Skin epidermis (tissue), 12 donors: ENCODE results near the gene OPN1SW.

Source experiments
- H3K27ac ChIP-seq, 21 experiments: fragments of 200-600 bp; sonication (generic) in 11 of 21; one replicate each; pipeline ENCODE4 v1.5.0; 2020; ENCODE audit warnings: mild to moderate bottlenecking in 3 of 21, inconsistent platforms in 2 of 21, moderate library complexity in 2 of 21
- H3K4me3 ChIP-seq, 7 experiments: fragments of 200-600 bp; sonication (generic) in 2 of 7; one replicate each; pipeline ENCODE4 v1.5.0; 2020; ENCODE audit warnings: inconsistent platforms in 2 of 7, mild to moderate bottlenecking in 2 of 7, moderate library complexity in 1 of 7

OPN1SW gene

DNA sequence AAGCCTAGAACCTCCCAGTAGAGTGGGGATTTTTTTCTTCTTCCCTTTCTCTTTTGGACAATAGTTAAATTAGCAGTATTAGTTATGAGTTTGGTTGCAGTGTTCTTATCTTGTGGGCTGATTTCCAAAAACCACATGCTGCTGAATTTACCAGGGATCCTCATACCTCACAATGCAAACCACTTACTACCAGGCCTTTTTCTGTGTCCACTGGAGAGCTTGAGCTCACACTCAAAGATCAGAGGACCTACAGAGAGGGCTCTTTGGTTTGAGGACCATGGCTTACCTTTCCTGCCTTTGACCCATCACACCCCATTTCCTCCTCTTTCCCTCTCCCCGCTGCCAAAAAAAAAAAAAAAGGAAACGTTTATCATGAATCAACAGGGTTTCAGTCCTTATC, 5.4 kb downstream of the OPN1SW start:
- Histone ChIP-seq H3K27ac (no peak overlapping the region), H3K4me3 (no peak overlapping the region)

DNA sequence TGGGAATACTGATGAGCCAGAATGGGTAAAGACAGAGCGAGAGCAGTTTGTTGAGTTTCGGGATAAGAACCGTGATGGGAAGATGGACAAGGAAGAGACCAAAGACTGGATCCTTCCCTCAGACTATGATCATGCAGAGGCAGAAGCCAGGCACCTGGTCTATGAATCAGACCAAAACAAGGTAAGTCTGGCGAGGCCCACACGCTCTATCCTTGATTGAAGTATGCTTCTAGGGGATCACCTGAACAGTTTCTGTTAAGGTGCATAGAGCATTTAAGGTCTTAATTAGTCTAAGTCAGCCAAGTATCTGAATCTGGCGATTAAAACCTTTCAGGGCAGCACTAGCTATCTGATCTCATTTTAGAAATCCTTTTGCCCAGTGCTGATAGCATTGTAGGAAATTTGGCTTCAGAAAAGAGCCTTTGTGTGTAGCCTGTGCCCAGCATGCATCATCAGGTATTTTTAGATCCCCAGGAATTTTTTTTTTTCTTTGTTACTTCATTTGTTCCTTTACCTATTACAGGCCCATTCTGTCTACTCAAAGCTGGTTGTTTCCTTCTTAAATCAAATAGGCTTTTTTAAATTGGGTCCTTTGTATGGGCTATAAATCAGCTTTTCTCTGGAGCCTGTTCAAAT, 8.0 kb downstream of the OPN1SW start:
- Histone ChIP-seq H3K27ac (no peak overlapping the region), H3K4me3 (no peak overlapping the region)

DNA sequence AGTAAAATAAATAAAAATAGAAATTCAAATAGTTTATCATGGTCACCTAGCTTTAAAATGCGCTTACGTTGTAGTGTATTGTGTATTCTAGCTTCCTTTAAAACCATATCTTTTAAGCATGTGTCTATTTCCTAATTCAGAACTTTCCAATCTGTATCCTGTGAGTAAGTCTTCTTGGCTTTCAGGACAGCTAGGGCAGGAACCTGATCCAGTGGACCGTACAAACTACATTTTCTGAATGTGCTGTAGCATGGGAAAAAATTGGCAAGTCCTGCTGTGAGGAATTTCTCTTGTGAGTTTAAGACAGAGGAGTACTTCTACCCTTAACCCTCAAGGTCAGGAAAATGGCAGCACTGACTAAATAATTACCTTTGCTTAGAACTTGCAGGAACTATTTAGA, 12.1 kb downstream of the OPN1SW start:
- Histone ChIP-seq H3K4me3 (no peak overlapping the region), H3K27ac (no peak overlapping the region)

DNA sequence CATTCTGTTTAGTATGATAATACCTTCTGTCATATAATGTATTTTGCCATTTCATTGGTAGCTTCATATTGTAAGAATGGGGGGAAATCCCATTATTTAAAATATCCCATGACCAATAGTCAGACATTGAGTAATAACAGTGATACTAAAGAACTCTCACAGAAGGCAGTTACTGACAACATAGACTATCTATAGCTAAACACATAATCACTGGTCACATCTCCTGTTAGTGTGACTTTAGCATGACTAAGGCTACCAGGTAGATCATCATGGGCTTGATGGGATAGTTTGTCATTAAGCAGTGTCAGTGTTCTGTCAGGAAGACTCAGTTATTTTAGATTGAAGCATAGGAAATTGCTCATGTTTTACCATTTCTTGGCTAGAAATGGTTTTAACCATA, 16.4 kb downstream of the OPN1SW start:
- no peak overlapping the region for H3K4me3 ChIP-seq
- no peak overlapping the region for H3K27ac ChIP-seq

DNA sequence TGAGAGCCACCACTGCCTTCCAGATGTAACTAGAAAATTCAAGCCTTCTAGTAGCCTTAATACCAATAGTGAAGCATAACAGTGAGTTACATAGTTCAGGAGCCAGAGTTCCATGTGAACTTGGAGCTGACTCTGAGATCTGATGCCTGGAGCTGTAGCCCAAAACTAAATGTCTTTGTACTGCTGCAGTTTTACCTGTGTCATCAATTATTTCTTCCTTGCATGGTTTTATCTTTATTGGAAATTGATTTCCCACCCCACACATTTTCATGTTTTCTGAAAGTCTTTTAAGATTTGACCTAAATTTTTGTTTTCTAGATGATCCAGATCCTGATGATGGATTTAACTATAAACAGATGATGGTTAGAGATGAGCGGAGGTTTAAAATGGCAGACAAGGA, 17.0 kb downstream of the OPN1SW start:
- Histone ChIP-seq H3K4me3 (no peak overlapping the region), H3K27ac (no peak overlapping the region)

DNA sequence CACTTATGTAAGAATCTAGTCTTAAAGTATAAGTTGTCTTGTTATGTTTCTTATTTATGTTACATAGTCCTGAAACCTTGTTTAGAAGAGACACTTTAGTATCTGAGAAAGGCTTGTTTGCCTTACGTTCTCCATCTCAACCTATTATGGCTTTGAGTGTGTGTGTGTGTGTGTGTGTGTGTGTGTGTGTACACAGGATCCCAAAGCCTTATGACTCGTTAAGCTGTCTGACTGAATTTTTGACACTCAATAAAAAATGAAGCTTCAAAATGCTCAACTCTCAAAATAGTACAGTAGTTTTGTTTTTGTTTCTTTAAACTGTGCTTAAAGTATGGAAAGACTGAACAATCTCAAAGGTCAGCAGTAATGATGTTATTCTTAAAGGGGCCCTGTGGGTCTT, 18.4 kb downstream of the OPN1SW start:
- no peak overlapping the region for H3K4me3 ChIP-seq
- H3K27ac ChIP-seq: peak overlapping the region in 3 of 21 experiments; percentile 8 to 56 (median 50)

DNA sequence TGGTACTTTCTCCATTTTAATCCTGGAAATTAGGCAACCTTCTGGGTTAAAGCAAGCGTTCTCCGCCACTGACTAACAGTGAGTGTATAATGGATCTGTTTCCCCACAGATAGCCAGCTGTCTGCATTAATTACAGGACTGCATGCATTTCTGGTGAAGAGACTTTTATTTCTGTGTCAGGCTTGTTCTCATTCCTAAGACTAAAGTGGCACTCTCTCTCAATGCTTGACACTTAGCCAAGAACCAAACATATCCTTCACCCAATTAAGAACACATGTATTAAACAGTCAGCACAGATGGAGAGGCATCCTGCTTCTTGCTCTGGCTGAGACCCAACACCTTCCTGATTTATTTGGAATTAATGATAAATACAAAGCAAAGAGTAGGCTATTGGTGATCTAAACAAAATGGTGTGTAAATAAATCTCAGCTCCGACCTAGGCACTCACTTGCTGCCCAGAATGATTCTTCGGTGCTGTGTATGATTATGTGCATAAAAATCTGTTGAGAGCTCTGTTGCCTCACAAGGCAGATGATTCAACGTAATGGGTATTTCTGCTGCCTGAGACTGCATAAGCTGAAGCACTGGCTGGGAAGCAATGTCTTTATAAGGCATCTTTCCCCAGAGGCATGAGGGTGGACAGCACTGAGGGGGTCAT, 19.6 kb downstream of the OPN1SW start:
- H3K27ac ChIP-seq: peak overlapping the region in 5 of 21 experiments; percentile 2 to 67 (median 22)
- H3K4me3 ChIP-seq: no peak overlapping the region

DNA sequence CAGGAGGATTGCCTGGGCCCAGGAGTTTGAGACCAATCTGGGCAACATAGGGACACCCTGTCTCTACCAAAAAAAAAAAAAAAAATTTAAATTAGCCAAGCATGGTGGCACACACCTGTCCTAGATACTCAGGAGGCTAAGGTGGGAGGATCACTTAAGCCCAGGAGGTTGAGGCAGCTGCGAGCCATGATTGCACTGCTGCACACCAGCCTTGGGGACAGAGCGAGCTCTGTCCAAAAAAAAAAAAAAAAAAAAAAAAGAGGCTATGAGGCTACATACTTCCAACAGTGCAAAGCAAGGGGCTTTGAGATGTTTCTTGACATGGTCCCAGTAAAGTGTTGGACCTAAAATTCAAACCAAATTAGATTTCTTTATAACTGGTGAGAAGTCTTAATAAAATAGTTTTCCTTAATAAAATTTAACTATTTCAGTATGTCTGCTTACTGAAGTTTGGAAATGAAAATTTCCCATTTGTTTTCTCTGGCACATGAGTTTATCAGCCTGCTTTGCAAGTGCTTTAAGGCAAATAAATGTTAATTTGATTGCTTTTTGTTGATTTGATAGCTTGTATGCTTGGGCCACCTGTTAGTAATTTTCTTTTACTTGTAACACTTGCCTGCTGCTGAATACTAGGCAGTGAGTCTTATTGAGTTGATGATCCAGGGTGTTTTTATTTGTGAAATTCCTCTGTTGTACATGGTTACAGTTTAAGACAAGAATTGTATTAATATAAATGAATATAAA, 20.3 kb downstream of the OPN1SW start:
- peak overlapping the region in 4 of 21 experiments; percentile 2 to 67 (median 26) for H3K27ac ChIP-seq
- H3K4me3 ChIP-seq: no peak overlapping the region

DNA sequence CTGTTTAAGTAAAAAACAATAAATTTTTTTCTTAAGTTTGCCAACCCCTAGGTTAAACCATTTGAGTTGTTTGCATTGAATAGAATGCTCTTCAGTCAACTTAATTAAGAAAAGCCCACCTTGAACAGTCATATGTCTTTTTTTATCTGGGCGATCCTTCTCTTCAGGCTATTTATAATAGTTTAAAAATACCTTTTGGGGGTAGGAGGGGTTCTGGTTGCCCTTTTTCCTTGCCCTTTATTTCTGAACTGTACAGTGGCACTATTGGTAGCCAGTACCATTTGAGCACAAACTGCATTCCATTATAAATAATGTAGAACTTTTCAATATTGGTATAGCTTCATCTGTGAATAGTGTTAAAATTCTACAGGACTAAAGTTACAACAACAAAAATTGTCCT, 23.3 kb downstream of the OPN1SW start:
- Histone ChIP-seq H3K27ac (no peak overlapping the region), H3K4me3 (no peak overlapping the region)

DNA sequence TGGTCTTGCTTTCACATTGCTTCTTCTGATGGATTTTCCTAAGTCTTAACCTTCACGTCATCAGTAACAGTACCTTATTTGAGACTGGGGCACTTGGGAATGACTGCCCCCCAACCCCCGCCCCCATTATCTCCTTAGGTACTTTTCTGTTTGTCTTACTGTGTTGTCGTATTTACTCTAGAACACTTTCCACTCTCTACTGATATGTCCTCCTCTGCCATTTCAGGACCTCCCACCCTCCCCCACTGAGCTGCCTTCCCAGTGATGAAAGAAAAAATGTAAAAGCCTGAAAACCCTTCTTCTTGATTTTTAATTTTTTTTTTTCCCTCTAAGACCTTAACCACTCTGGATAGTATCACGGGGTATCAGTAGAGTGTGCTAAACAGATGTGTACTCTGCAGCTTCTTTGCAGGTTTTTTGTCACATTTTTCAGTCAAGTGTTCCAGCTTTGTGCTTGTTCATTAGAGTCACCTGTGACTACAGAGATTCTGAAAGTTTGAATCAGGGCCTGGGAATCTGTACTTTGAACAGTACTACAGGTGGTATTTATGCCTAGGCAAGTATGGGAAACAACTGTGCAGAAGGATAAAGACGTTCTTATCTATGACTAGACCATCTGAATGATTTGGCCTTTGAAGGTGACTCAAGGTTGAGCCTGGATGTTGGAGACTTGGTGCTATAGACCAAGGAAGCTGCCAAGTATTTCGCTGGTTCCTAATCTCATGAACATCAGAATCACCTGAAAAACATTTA, 28.1 kb downstream of the OPN1SW start:
- no peak overlapping the region for H3K27ac ChIP-seq
- no peak overlapping the region for H3K4me3 ChIP-seq

DNA sequence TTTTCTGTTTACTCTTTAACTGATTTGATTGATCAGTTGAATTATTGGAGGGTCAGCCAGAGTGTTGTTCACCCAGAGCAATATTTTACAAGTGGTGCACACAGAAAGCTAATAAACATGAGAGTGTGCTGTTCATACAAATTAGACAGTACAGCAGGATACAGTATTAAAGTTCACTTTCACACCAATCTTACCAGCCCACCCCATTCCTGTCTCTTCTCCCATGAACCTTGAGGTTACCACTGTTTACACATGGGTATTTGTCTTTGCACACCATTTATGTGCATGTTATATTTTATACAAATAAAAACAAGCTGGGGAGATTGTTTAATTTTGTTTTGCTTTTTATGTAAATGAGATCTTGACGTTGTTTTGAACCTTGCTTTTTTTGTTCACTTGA, 29.9 kb downstream of the OPN1SW start:
- Histone ChIP-seq H3K27ac (no peak overlapping the region), H3K4me3 (no peak overlapping the region)

DNA sequence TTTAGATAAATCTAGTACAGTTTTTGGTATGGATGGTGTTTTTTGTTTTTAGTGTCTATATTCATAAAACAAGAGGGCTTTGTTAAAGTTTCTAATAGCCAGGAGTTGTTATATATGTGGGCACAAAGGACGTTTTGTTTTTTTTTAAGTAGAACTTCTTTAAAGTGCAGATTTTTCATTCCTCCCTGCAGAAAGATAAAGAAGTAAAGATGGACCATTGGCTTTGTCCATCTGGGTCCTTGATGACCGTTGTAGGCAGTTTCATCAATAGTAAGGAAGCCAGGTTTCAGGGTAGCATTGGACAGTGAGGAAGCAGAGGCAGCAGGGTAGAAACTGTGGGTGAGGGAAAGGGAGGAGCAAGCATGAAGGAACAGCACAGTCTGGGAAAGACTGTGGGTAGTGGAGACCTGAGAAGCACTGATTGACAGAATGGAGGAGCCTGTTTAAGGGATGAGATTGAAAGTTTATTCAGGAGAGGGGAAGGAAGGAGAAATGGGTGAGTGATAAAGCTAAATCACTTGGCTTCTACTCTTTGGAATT, 31.2 kb downstream of the OPN1SW start:
- no peak overlapping the region for H3K27ac ChIP-seq
- no peak overlapping the region for H3K4me3 ChIP-seq

DNA sequence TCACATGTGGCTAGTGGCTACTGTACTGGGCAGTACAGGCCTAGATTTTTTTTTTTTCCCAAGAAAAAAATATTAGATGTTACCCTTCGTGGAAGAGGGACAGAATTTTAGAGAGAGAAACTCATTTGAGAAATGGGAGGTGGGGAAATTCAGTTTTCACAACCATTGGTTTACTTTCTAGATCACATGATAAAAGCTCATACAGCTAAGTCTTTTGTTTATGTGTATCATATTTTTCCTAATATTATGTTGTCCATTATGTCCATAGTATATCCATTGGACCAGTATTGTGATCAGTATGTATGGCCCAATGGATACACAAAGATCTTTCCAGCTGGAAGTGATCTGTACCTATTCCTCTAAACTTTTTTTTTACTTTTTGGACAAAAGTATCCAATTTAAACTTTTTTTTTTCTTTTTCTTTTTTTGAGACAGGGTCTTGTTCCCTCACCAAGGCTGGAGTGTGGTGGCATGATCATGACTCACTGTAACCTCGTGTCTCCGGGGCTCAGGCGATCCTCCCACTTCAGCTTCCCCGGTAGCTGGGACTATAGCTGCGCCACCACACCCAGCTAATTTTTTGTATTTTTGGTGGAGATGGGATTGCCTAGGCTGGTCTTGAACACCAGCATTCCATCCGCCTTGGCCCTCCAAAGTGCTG, 32.4 kb downstream of the OPN1SW start:
- Histone ChIP-seq H3K27ac (peak overlapping the region in 4 of 21 experiments; percentile 16 to 67 (median 26)), H3K4me3 (no peak overlapping the region)

DNA sequence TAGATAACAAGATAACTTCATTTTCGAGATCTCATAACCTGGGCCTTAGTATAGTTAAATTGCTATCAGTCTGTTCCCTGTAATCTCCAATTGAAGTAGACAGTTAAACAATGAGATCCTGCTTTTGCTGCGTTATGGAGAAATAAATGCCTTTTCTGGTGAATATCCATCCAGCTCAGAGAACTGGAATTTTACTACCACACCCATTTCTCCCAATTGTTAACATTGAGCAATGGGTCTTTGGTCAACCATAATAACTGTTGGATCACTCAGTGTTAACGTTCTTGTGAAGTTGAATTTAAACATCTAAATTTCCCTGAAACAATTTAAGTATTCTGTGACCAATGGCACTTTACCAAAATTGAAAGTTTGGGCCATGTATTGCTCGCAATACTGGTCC, 33.4 kb downstream of the OPN1SW start:
- H3K4me3 ChIP-seq: no peak overlapping the region
- peak overlapping the region in 5 of 21 experiments; percentile 16 to 97 (median 56) for H3K27ac ChIP-seq

DNA sequence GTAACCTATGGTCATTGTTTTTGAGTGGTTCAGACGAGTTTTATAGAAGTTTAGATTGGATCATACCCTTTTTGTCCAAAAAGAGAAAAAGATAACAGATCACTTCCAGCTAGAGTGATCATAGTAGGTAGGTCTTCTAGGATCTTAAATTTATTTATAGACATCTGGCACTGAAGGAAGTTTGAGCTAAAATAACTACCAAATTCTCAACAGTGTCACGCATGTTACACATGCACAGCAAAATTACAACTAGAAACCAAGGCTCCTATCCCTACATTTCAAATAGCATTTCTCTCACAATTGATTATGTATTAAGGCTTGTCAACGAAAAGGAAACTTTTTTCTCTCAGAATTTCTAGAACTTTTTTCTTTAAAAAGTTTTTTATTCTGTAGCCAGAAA, 34.1 kb downstream of the OPN1SW start:
- Histone ChIP-seq H3K27ac (peak overlapping the region in 4 of 21 experiments; percentile 6 to 97 (median 51)), H3K4me3 (peak overlapping the region in 1 of 7 experiments; percentile 99)

DNA sequence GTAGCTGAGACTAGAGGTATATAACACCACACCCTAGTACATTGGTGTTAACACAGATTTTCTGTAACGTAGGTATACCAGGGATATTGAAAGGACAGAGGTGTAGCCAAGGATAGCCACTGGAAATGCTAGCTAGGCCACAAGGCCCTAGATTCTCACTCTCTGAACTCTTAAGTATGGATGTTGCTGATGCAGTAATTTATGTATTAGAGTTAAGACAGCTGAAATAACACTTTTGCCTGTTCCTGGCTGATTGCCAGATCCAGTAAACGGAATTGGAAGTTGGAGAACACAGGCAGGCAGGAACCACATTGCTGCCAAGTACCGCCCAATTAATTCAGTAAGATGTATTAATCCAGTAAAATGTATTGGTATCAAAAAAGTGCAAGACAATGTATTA, 34.6 kb downstream of the OPN1SW start:
- H3K27ac ChIP-seq: peak overlapping the region in 7 of 21 experiments; percentile 6 to 97 (median 91)
- H3K4me3 ChIP-seq: peak overlapping the region in 5 of 7 experiments; percentile 87 to 99 (median 98)

DNA sequence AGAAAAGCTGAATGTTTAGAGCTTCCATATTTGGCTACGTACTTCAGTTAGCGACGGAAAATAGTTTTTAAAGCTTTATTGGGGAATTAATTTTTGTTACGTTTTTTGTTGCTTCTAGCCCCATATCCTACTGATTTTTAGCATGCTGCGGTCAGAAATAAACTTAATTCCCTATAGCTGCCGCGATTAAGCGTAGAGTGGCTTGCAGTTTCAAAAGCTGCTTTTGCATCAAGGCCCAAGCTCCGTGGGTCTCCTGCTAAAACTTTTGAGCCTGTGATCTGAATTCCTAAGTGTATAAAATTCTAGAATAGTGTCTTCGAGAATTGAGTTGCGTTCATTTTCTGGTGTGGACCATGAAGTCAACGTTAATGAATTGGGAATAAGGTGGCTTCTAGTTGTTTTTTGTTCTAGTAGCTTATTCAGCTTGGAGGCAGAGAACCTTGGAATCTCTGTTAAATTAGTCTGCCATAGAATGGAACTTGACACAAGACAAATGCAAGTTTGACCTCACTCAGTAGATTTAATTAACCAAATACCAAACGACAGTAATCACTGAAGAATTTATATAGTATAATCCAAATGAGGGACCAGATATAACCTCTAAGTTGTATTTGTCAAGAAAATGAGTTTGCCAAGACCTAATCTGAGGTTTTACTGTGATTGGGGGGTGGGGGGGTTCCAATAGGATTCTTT, 35.5 kb downstream of the OPN1SW start:
- Histone ChIP-seq H3K27ac (peak overlapping the region in 20 of 21 experiments; percentile 69 to 97 (median 91)), H3K4me3 (peak overlapping the region; percentile 77 to 99 (median 96))

DNA sequence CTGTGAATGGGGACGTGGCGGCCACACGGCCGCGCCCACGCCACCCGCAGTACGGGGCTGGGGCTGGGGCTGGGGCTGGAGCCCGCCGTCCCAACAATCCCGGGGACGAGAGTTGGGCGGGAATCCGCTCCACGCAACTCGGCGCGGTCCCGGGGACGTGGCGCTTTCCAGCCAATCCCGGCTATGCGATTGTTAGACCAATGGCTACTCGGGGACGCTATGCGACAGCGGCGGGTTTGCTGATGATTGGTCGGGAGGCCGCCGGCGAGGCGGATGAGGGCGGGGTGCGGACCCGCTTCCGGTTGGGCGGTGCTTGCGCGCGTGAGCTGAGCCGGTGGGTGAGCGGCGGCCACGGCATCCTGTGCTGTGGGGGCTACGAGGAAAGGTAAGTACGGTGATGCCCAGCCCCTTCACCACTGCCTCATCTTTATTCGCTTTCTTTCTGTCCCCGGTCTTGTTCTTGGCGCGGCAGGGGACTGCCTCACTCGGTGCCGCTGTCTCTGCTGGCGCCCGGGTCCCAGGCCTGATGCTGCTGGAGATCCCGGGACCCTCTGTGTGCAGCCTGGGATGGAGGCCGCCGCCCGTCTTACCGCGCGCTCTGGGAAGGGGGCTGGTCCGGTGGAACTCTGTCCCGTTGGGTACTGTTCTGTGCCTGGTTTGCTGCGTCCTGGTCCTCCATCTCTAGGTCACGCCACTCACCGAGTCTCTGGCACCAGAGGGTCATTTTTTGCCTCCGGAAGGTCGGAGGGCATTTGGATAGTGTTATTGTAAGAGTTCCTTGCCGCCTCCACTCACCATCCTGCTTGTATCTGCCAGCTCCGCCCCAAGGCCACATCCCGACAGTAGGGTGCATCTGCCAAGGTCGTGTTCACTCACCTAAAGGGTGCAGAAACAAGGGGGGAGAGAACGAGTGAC, 36.3 kb downstream of the OPN1SW start, which contains the start of gene CALU:
Gene CALU, plus strand, starts transcription at position 312 of the 915 bp plus-strand sequence. CDS start 9,225 bp downstream, outside the sequence.
- Histone ChIP-seq H3K4me3 (peak within 1 kb of the TSS; percentile 77 to 99 (median 96)), H3K27ac (peak within 1 kb of the TSS; percentile 37 to 97 (median 91))
